ENCODE results near the gene DDX10. TPM values are rescaled to one million over a fixed set of nuclear protein-coding genes. Genes with fewer than 3 reads are reported as not detected.

DDX10 gene
- total RNA-seq, 1 donor, result 13.5 TPM

GRCh38 chr11:108926841-108927577 lies 262.1 kb downstream of the DDX10 start:
- DNase-seq (ENCODE audit: low read depth in 2 of 3, low spot score in 2 of 3), result no peak

GRCh38 chr11:108927791-108928545 lies 263.1 kb downstream of the DDX10 start:
- DNase-seq (ENCODE audit: low read depth in 2 of 3, low spot score in 2 of 3), result no peak

DNA sequence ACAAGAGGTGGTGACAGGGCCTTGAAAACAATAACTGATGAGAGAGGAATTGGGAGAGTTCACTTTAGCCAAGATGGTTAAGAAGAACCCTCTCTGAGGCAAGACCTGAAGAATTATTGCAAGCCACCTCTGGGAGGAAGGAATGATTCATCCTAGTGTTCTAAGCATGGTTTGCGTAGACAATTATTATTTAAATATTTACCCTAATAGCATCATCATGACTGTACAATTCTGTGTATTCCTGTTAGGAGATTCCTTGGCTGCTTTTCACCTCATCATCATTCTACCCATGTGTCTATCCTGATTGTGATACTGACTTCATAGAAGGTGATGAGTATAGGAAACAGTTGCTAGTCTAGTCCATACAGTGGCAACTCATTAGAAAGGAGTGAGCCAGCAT lies 264.4 kb downstream of the DDX10 start:
- DNase-seq (ENCODE audit: low read depth in 2 of 3, low spot score in 2 of 3), result no peak

DNA sequence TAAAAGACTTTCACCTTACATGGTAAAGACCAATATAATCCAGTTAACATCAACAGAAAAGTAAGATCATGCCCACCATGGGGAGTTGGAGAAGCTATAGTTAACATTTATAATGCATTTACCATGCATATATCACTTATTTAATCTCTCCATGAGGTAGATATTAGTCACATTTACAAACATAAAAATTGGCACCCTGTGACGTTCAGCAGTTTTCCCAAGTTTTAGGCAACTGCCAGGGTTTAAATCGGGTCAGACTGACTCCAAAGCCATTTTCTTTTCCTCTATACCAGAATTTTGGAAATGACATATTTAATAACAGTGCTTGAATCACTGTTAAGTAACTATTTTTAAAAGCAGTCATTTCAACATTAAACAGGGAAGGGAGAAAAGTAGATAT lies 266.3 kb downstream of the DDX10 start:
- DNase-seq (ENCODE audit: low read depth in 2 of 3, low spot score in 2 of 3), result no peak

DNA sequence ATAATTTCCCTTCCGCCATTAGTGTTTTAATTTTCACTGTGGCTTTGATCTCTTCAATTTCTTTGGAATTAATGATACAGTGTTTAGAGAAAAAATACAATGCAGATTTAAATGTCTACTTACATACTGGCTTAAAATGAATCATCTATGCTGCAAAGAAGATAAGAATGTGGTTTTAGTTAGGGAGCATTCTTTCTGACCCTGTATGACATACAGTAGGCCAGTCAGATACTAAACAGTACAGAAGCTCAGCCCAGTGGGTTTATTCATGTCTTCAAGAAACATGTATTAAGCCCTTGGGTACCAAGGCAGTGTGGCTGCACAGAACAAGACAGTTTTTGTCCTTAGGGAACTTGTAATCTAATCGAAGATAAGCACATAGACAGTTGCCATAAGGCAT lies 268.8 kb downstream of the DDX10 start:
- no peak for DNase-seq (ENCODE audit: low read depth in 2 of 3, low spot score in 2 of 3)

GRCh38 chr11:108934289-108934688 lies 269.4 kb downstream of the DDX10 start:
- DNase-seq (ENCODE audit: low read depth in 2 of 3, low spot score in 2 of 3), result no peak

DNA sequence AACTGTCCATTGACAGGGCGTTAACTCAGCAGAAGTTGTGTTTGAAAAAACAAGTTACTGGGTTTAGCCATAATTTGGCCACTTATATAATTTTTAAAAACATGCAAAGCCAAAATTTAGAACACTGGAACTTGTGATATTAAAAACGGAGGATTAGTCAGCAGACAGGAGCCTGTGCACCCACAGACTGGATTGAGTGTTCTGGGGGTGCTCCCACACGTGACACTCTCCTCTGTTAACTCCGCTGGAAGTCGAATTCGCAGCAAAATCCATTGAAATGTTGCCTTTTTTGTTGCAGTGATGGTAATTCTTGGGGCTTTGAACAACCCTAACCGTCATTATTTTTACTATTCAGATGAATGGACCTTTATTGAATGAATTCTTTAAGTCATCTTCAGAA lies 269.8 kb downstream of the DDX10 start:
- no peak for DNase-seq (ENCODE audit: low read depth in 2 of 3, low spot score in 2 of 3)

DNA sequence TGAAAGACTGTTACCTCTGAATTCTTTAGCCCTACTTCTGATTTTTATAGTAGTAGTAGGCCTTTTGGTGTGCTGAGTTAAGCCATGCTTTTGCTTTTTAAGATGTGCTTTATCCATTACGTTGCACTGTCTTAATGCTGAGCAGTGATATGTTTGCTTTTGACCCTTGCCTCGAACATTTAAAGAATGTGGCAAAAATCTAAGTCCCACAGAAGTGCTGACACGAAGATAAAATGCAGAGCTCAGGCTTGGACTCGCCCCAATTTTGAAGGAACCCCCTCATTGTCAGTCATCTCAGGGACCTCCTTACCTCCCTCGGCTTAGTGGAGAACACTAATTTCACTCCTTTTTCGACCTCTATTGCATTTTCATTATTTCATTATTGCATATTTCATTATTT lies 272.9 kb downstream of the DDX10 start:
- no peak for DNase-seq (ENCODE audit: low read depth in 2 of 3, low spot score in 2 of 3)

DNA sequence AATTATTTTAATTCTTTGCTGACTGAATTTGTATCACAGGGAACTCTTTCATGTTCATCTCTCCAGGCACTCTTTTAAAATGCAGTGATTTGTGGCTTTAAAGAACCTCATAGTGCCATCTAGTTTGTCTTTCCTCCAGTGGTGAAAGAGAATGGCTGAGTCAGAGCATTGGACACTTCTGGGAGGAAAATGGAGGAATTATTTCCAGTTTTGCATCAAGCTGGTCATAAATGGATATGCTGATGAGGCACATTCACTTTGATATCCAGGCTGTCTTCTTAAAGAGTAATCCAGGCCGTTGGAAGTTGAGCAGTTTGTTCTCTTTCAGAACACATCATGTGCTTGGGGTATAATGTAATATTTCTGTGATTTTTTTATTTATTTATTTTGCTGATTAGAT lies 273.7 kb downstream of the DDX10 start:
- DNase-seq (ENCODE audit: low read depth in 2 of 3, low spot score in 2 of 3), result no peak

DNA sequence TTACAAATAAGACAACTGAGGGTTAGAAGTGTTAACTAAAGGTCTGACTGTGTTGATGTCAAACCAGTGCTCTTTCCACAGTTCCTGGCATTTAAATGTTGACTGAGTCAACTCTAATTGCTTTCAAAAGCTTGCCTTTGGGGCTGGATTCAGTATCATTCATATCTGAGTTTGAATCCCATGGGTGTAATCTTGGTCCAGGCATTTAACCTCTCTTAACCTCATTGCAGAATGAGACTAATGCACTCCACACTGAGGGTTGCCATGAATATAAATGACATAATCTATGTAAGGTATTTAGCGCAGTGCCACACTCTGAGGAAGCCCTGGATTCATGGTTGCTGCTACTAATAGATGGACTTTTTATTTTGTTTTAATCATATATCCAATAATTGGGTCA lies 274.3 kb downstream of the DDX10 start:
- no peak for DNase-seq (ENCODE audit: low read depth in 2 of 3, low spot score in 2 of 3)

DNA sequence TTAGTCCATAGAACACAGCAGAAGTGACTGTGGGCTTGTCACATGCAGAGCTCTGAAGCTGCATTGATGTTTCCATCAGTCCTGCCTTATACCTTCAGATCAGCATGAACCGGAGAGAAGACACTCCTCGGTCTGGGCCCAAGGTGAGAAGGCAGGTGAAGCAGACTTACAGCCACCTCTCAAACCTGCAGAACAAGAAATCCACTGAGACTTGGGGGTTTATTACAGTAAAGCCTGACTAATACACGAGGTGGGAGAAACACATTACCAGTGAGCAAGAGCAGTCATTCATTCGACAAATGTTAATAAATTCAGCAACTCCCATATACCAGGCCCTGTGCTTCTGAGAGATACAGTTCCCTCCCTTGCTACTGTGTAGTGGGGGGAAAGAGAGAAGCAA lies 279.0 kb downstream of the DDX10 start:
- no peak for DNase-seq (ENCODE audit: low read depth in 2 of 3, low spot score in 2 of 3)

- DNase-seq (ENCODE audit: low read depth in 2 of 3, low spot score in 2 of 3), result no peak
These were observed 279.8 kb downstream of the DDX10 start for GRCh38 chr11:108944471-108945178.

GRCh38 chr11:108945341-108945740 lies 280.5 kb downstream of the DDX10 start:
- DNase-seq (ENCODE audit: low read depth in 2 of 3, low spot score in 2 of 3), result no peak

- no peak for DNase-seq (ENCODE audit: low read depth in 2 of 3, low spot score in 2 of 3)
These were observed 283.0 kb downstream of the DDX10 start for GRCh38 chr11:108947654-108948570.

DNA sequence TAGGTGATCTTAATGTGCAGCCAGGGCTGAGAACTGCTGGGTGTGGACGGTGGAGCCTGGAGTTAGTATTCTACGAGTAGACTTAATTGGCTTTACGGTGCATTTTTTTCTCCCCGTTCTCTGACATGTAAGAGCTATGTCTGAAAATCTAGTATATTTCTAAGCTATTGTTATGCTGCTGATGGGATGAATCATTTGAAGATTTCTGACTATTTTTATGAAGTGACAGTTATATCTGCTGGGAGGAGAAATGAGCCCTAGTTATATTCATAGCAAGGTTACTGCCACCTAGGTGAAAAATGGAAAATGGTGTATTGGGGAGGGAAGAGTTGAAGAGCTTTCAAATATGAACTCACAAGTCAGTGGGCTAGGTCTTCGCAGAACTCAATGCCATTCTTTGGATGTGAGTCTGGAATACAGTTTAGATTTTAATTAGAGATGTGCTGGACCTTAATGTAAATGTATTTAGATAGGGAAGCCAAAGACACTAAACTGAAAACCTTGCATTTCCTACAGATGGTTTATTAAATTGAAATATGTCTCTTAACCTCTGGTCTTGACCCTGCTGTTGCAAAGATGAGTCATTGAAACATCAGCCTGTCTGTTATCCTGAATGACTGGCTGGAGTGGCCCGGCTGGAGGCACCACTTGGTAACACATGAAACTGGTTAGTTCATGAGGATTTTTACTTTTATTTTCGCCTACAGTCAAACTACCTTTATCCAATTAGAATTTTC lies 293.7 kb downstream of the DDX10 start:
- DNase-seq (ENCODE audit: low read depth in 2 of 3, low spot score in 2 of 3), result no peak

DNA sequence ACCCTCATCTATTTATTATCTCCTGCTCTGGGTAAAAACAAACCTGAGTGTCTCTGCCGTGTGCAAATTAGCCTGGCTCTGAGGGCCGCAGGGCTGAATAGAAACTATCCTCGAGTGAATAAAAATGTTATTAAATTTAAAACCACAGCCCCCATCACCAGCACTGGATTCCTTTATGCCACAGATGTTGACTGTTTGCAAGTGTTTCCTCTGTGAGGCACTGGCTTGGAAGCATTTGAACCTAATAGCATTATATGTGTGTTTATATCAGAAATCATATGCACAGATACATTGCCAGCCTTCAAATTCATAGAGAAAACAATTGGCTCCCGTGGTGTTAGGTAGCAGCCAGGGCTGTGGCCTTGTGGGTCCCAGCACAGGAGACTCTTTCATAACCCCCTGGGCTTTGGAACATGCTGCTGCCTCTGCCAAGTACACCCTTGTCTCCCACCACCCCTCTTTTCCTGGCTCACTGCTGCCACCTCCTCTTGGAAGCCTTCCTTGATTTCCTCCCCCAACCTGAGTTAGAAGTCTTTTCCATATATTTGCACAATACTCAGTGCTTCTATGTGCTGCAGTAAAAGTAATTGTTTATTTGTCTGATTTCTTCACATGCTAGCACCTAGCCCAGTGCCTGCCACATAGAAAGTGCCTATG lies 294.4 kb downstream of the DDX10 start:
- no peak for DNase-seq (ENCODE audit: low read depth in 2 of 3, low spot score in 2 of 3)

DNA sequence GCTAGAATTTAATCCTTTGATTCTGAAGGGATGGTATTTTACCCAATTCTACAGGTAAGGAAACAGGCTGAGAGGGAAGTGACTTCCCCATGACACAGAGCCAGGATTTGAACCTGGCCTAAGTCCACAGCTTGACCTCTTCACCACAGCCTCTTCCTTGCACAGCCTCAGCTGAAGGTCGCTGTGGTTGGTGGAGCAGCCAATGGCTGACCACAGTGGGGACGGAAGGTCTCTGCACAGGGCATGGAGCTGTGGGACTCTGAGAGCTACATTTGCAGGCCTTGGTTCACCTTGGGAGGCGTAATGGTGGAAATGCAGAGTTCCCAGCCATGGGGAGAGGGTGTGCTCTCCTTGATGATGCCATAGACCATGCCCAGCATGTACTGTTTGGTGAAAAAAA lies 295.0 kb downstream of the DDX10 start:
- no peak for DNase-seq (ENCODE audit: low read depth in 2 of 3, low spot score in 2 of 3)

- no peak for DNase-seq (ENCODE audit: low read depth in 2 of 3, low spot score in 2 of 3)
These were observed 295.6 kb downstream of the DDX10 start for GRCh38 chr11:108960501-108960900.

GRCh38 chr11:108961095-108961494 lies 296.2 kb downstream of the DDX10 start:
- peak in 1 of 3 donors; percentile 7 for DNase-seq (ENCODE audit: low read depth in 2 of 3, low spot score in 2 of 3)
